ENCODE measurements around the gene KMT2B.

KMT2B gene

GRCh38 chr19:35695895-35696422 is 21.8 kb upstream of the KMT2B start:
- no peak for TF ChIP-seq CTCF (IDR thresholded peaks at IDR 0.05; ENCODE audit: control insufficient read depth, extremely low read depth, insufficient read depth)
- H3K4me3 ChIP-seq (ENCODE audit: low read depth, low read length) = no peak overlapping the region
- DNase-seq (ENCODE audit: low read depth) = no peak

- H3K4me3 ChIP-seq (ENCODE audit: low read depth, low read length) = no peak overlapping the region
- no peak for DNase-seq (ENCODE audit: low read depth)
Observed at GRCh38 chr19:35696835-35697234, 21.0 kb upstream of the KMT2B start.

GRCh38 chr19:35702223-35703012 is 15.4 kb upstream of the KMT2B start:
- no peak for TF ChIP-seq CTCF (IDR thresholded peaks at IDR 0.05; ENCODE audit: control insufficient read depth, extremely low read depth, insufficient read depth)
- DNase-seq (ENCODE audit: low read depth) = peak; percentile 94
- H3K4me3 ChIP-seq (ENCODE audit: low read depth, low read length) = peak overlapping the region; percentile 68

More at GRCh38 chr19:35696835-35697234, 21.0 kb upstream of the KMT2B start:
- no peak for TF ChIP-seq CTCF (IDR thresholded peaks at IDR 0.05; ENCODE audit: control insufficient read depth, extremely low read depth, insufficient read depth)

- DNase-seq (ENCODE audit: low read depth) = no peak
- TF ChIP-seq CTCF (IDR thresholded peaks at IDR 0.05; ENCODE audit: control insufficient read depth, extremely low read depth, insufficient read depth) = no peak
- H3K4me3 ChIP-seq (ENCODE audit: low read depth, low read length) = no peak overlapping the region
Observed at GRCh38 chr19:35703343-35703742, 14.5 kb upstream of the KMT2B start.

GRCh38 chr19:35704218-35704617 is 13.6 kb upstream of the KMT2B start, which contains the start of gene ZBTB32:
ZBTB32 (plus strand) TSS chr19:35704558; CDS start chr19:35714627, 10,069 bp downstream.
- no peak for DNase-seq (ENCODE audit: low read depth)
- no peak for TF ChIP-seq CTCF (IDR thresholded peaks at IDR 0.05; ENCODE audit: control insufficient read depth, extremely low read depth, insufficient read depth)
- no peak within 1 kb of the TSS for H3K4me3 ChIP-seq (ENCODE audit: low read depth, low read length)

GRCh38 chr19:35708391-35708790 is 9.4 kb upstream of the KMT2B start:
- no peak for TF ChIP-seq CTCF (IDR thresholded peaks at IDR 0.05; ENCODE audit: control insufficient read depth, extremely low read depth, insufficient read depth)
- H3K4me3 ChIP-seq (ENCODE audit: low read depth, low read length) = no peak overlapping the region
- DNase-seq (ENCODE audit: low read depth) = no peak

Measured in LNCaP clone FGC (cell line).